NCI-H1105 (cell line): Measurements from ENCODE around the gene LLCFC1.

Experiments
- DNase-seq: peaks from one replicate; lab custom pipeline; 2025; lab: John Stamatoyannopoulos, UW

Gene LLCFC1

DNA sequence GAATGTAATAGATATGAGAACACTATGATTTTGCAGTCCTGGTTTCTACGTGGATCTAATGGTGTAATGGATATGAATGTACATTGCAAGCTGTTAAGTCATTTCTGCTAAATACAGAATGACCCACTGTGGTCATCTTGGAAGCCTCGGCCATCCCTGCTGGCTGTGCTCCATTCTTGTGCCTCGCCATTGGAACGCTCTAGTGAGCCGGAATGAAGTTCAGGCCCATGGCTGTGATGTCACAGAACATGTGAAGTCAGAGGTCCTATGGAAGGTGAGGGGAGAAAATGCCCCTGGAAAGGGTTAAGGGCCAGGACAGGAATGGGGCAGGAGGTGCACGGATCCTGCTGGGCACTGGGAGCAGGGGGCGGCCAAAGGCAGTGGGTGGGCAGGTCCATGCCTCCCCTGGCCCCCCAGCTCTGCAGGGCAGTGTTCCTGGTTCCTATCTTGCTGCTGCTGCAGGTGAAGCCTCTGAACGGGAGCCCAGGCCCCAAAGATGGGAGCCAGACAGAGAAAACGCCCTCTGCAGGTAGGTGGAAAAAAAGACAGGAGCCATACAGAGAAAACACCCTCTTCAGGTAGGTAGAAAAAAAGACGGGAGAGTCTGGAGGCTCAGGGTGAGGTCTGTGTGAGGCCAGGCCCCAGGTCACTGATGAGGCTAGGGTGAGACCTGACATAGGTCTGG, at the start of gene LLCFC1:
TSS of gene LLCFC1 (plus strand) at position 259 of the 685 bp plus-strand sequence. CDS start at position 397, 138 bp downstream.
- no peak for DNase-seq

GRCh38 chr7:142889816-142890215, 49.5 kb upstream of the LLCFC1 start:
- DNase-seq: no peak

DNA sequence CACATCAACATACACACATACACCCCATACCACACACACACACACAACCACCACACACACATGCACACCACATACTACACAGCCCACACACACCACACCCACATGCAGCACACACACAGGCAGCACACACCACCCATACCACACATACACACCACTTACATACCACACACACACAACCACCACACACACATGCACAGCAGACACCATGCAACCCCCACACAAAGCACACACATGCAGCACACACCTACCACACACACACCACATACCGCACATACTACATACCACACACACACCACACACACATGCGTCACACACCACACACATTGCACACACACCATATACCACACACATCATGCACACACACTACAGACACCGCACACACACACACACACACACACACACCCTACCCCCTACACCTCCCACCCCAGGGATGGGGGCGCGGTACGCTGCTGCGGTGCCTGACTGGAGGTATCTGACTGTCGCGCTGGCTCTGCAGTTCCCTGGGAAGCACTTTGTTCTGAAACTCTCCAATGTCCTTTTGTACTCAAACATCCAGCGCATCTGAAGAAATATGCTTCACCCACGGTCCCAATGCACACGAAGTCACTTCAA, 48.3 kb upstream of the LLCFC1 start:
- no peak for DNase-seq

DNA sequence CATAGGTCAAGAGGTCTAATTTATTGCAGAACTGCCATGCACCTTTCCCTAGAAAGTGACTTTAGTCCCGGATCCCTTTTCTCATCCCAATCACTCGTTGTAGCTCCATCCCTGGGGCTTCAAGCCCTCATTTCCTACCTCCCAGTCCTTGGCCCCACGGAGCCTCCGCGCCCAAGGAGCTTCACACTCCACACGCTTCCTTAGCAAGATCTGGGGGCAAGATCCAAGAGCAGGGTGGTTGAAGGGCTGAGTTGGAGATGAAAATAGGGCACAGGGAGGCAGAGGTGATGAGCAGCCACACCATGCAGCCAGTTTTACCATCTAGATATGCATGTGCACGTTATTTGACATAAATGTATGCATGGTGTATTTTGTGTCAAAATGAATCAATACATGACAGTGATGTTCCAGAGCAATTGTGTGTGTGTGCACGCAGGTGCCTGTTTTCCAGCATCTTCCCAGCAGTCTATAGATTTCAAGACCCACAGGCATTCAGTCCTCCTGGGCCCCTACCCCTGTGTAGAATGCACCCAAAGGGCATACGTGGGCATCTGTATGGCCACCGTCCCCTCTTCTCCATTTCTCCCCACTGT, 47.7 kb upstream of the LLCFC1 start:
- DNase-seq: no peak

DNA sequence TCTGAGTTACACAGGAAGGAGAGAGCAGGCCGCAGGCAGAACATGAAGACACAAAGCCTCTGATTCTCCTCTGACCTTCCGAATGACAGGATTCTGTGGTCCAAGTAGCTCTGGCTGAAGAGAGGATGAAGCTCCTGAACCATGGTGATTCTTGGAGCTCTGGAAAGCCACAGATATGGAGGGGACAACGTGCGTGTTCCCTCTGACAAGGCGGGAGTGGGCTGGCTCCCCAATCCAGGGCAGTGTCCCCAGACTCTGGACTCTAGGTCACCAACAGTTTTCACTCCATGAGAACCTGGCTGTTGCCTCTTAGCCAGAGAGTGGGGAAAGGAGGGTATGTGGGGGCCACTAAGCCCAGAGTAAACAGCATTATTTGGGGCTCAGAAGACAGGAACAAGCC, 46.3 kb upstream of the LLCFC1 start:
- no peak for DNase-seq

DNA sequence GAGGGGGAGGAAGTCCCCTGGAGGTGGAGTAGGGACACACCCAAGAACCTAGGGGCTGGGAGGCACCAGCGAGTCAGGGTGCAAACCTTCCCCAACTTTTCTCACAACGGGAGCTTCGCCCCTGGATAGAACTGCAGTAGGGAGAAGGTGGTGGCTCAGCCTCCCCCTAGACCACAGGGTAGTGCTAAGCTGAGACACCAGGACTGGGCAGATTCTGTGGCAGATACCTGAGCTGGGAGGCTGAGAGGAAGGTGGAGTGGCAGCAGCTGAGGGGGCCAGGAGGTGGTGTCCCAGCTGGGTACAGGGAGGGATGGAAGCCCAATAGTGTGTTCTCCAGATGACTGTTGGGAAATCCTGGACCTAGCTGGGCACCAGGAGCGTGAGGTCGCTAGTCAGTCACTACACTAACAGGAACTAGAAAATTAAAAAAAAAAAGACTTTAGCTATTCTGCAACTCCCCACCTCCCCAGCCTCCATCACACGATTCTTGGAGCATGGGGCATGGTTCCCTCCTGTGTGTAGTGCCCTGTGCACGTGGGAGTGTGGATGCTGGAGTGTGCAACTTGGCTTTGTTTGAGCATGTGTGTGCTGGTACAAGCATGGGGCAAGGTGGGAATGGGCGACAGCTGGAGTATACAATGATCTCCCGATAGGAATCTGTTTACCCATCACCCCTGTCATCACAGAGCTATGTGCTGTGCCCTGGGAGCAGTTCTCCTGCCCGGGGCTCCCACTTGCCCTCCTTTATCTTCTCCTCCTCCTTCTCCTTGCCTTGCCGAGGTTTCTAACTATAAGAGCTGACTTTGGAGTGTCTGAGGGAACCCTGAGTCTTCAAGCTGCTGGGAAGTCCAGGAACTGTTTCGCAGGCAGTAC, 44.9 kb upstream of the LLCFC1 start:
- DNase-seq: no peak

- no peak for DNase-seq
Observed at GRCh38 chr7:142894985-142895593, 44.2 kb upstream of the LLCFC1 start.

- no peak for DNase-seq
Observed at GRCh38 chr7:142896151-142896550, 43.1 kb upstream of the LLCFC1 start.

GRCh38 chr7:142896741-142897379, 42.4 kb upstream of the LLCFC1 start:
- no peak for DNase-seq

GRCh38 chr7:142897691-142898090, 41.6 kb upstream of the LLCFC1 start:
- no peak for DNase-seq

DNA sequence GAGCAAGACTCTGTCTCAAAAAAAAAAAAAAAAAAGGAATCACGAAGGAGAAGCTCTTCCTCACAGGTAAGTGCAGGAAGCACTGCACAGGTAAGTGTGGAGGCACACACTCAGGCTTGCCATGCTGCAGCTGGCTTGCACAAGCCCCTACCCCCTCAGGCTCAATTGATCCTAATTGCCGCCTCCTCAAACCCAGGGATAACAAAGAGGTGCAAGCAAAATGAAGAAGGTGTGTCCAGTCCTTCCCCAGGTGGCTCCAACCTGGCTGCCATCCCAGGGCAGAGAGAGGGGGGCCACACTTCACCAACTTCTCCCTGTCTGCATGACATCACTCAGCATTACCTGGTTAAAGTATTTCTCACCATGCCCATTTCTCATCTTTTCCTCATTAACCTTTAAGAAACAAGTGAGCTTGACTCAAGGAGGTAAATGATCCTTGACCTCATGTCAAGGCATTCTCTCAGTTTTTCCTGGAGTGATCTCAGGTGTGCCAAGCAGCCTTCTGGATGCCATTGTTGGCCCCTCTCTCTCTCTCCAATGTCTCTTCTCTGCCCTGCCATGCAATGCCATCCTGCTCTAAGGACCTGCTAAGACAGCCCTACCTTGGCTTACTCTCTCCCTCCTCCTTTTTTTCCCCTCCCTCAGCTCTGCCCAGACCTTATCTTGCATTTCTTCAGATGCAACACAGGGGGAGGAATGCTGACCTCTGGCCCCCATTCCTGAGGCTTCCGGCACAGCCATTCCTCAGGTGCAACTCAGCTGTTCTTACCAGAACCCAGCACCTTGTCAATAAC, 40.7 kb upstream of the LLCFC1 start:
- DNase-seq: peak; percentile 77

DNA sequence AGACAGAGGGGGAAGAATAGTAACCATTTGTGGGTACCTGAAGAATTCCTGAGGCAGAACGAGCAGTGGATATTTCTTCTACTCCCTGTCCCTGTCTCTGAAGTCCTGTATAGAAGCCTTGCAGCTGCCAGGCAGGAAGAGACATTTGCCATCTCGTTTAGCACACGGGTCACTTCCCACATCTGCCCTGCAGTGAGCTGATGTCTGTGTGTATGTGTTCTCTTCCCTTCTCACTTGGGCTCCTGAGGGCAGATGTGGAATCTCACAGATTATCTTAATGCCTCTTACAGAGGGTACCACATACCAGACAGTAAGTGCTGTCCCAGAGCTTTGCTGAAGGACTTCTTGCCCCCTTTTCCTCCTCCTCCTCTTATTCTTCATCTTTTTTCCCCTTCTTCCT, 39.6 kb upstream of the LLCFC1 start:
- no peak for DNase-seq

GRCh38 chr7:142901426-142902259, 37.6 kb upstream of the LLCFC1 start:
- DNase-seq: no peak

DNA sequence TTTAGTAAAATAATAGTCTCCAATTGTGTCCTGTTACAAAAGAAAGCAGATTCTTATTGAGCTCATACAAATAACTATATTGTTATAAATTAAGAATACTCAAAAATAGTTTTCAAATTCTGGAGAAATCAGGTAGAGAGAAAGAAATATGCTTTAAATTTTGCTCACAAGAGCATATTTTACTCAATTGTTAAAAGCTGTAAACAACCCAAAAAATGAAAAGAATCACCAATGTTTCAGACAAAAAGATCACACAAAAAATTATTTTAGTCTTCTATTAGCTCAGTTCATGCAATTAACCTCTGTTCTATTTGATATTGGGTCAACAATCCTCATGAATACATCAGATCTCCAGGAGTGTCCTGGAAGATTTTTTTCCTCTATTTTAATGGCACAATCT, 35.2 kb upstream of the LLCFC1 start:
- DNase-seq: no peak

- no peak for DNase-seq
Observed at GRCh38 chr7:142905759-142906158, 33.5 kb upstream of the LLCFC1 start.

DNA sequence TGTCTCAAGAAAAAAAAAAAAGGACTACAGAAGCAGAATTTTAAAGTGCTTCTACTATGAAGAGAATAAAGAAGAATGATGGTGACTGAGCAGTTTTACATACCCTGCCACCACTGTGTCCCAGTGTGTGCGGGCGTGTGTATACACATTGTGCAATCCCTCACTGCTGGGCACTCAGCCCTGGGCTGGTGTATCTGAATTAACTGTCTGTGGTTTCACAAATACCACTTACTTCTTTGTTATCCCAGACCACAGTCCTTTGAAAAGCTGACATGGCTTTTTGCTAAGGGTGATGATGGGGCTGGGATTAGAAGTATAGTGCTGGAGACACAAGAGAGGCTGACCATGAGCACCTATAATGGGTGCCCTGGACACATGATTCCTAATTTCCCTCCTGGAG, 32.6 kb upstream of the LLCFC1 start:
- DNase-seq: no peak

DNA sequence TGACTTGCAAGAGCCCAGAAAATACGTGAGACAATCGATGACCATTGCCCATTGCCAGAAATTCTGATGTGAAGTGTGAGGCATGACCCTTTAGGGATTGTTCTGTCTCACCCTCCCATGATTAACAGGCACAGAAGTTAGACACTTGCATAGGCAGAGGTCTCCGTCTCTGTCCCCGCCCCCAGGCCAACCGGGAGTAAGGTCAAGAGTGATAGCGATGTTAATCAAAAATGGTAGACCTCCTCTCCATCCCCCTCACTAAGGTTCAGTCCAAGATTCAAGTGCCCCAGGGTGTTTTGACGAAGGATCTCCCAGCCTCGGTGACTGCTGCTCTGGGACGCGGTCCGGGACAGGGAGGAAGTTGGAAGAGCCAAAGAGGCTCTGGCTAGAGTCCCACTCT, 31.0 kb upstream of the LLCFC1 start:
- no peak for DNase-seq

DNA sequence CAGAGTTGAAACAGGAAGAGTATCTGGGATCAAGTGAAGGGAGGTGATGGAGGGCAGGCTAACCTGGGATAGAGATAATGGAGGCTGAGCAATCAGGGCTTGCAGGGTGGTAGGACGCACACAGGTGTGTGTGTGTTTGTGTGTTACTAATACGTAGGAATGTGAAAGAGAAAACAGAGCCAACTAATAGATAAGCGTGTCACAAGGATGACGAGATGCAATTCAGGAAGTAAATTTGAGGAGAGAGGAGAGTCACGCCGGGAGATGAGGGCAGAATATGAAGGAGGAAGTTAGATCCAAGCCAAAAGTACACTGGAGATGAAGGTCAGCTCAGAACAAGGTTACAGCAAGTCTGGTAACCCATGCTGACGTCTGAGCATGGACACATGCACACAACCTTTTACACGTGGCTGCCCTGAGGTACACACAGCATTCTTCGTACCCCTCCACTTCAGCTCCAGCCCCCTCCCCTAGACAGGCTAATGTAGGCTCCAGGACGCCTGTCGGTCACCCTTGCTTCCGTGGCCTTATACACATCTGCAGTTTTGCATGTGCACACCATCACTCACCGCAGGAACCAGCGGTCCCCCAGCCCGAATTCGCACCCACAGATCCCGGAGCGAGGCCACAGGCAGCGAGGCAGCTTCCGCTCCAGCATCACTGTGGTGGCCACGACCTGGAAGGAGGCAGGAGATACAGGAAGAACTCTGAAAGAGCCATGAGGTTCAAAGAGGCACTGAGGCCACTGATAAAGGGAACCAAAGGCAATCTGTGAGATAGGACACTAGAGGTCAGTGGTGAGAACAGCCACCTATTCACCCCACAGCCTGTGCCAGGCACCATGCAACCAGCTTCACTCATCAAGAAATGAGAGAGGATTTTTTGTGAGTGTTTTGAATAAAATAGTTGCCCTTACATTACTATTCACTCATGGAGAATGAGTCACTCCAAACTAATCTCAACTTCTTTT, 30.1 kb upstream of the LLCFC1 start:
- no peak for DNase-seq

DNA sequence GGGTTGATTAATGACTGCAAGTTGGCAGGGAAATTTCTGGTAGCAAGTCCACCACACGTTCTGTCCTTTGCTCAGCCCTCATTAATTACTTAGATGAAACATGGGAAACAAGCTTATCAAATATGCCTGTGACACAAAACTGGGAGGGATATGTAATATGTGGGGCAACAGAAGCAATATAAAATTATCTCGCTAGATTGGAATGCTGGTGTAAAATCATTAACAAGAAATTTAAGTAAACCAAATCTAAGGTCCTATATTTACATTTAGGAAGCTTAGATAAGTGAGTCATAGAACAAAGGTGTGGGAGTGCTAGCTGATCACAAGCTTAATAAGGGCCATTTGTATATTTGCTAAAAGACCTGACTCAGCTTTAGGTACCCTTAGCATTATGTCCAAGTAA, 29.3 kb upstream of the LLCFC1 start:
- DNase-seq: no peak
